RWPE1 (cell line): ENCODE measurements around the gene TLE4.
A peak's percentile ranks its signal among the peaks of the same experiment; 100 is the strongest.

Experiments
- CTCF ChIA-PET: fragments of 350-600 bp; sonication (Branson Sonifier 250); formaldehyde crosslinking; extraction: SDS; loops from one replicate; lab custom pipeline; 2021; lab: Yijun Ruan, JAX
- POLR2A ChIA-PET: fragments of 400-600 bp; formaldehyde crosslinking; extraction: SDS; loops from one replicate; lab custom pipeline; 2020; ENCODE audit warnings: antibody characterized with exemption; ENCODE audit not compliant: low non-redundant PET; lab: Yijun Ruan, JAX
- DNase-seq: peaks from one replicate; pipeline ENCODE4 v3.0.0; 2012; ENCODE audit warnings: low spot score
- H3K27ac ChIP-seq: fragments of 450-650 bp; 2 replicates; pipeline ENCODE4 v1.5.1; 2017
- TF ChIP-seq, protein P1 (sequence below): fragments of 450-650 bp; conservative IDR thresholded peaks from 2 replicates; pipeline ENCODE4 v1.5.1; 2017; ENCODE audit warnings: low read depth, mild to moderate bottlenecking

TLE4 gene

DNA sequence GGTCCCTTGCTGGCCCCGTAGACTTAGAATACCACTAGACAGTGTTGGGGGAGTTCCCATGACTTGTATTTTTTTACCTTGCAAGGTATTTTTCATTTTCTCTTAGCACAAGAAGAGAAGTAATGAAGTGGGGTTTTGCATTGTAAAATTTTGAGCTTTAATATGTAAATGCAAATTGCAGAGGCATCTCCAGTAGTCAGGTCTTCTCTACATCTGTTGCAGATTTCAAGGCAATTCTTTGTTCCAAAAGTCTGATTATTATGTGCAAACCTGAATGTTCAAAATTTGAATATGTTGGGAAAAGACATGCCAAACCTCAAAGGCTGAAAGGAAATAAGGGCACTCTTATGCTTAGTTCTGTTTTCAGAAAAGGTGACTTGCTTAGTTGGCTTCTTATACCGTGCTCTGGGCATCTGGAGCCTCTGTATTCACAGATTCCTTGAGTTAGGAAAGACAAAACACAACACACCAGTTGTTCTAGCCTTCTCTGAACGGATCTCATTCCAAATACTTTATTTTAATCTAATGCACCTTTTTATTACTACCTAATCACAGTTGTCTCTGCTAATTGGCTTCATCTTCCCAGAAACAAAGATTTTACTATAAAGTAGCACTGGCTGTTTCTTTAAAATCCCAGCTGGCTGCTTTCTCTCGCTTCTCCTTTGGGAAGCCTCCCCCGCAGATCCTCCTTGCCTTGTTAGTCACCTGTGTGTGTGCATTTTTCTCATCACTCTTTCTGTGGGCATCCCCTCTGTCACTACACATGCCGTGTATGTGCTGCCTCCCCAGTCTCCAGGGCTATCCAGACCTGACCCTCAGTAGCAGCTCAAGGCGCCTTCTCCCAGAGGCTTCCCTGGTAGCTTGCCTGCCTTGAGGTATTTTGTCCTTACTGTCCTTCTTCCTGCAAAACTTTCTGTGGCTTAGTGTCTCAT is 138.2 kb downstream of the TLE4 start:
- POLR2A ChIA-PET, result no interaction called here
- no peak for DNase-seq
- CTCF ChIA-PET, result no interaction called here
- TF ChIP-seq, protein P1, sequence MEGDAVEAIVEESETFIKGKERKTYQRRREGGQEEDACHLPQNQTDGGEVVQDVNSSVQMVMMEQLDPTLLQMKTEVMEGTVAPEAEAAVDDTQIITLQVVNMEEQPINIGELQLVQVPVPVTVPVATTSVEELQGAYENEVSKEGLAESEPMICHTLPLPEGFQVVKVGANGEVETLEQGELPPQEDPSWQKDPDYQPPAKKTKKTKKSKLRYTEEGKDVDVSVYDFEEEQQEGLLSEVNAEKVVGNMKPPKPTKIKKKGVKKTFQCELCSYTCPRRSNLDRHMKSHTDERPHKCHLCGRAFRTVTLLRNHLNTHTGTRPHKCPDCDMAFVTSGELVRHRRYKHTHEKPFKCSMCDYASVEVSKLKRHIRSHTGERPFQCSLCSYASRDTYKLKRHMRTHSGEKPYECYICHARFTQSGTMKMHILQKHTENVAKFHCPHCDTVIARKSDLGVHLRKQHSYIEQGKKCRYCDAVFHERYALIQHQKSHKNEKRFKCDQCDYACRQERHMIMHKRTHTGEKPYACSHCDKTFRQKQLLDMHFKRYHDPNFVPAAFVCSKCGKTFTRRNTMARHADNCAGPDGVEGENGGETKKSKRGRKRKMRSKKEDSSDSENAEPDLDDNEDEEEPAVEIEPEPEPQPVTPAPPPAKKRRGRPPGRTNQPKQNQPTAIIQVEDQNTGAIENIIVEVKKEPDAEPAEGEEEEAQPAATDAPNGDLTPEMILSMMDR, result no peak
- H3K27ac ChIP-seq, result no peak overlapping the region

DNA sequence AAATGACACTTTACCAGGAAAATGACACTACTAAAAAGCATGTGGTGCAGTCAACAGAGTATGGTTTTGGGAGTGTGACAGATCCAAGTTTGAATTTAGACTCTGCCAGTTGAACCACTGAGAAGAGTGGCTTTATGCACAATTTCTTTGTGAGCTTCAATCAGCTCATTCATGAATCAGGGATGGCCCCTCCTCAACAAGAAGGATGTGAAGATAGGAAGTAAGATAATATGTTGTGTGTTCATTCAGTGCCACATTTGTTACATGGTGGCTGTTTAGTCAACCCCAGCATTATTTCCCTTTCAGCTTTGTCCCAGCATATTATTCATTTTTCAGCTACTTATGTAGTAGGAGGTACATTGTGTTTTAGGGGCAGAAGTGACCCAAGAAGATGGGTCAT is 140.1 kb downstream of the TLE4 start:
- DNase-seq, result no peak
- CTCF ChIA-PET, result no interaction called here
- TF ChIP-seq, protein P1, result no peak
- POLR2A ChIA-PET, result no interaction called here
- no peak overlapping the region for H3K27ac ChIP-seq

DNA sequence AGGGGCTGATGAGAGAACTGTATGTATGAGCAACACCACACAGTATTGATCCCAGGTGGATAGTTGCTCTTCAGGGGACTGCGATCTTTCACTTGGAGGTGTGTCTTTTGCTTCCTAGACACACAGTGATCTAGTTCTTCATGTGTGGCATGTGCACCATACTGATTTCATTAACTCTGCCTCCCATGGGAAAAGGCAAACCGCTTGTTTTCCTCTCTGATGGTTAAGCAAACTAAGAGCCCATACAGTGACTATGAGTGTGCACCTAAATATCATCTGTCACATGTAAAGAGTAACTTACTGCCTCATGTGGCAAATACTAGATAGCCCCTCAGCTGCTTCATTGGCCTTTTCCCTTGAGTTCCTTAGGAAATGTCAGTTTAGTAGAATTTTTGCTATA is 147.3 kb downstream of the TLE4 start:
- no peak overlapping the region for H3K27ac ChIP-seq
- DNase-seq, result no peak
- ChIA-PET POLR2A (no interaction called here), CTCF (interaction anchor here (0.7 kb wide), 1 partner anchor 125 kb away, joined by 4 read pairs; no protein-coding TSS in a partner anchor)
- TF ChIP-seq, protein P1, result no peak

DNA sequence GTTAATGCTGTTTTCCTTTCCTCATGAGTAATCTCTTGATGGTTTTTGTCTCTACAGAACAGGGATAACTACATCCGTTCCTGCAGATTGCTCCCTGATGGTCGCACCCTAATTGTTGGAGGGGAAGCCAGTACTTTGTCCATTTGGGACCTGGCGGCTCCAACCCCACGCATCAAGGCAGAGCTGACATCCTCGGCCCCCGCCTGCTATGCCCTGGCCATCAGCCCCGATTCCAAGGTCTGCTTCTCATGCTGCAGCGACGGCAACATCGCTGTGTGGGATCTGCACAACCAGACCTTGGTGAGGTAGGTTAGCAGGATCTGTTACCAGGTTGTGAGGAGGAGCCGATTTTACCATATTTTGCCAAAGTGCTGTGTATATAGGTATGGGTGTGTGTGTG is 148.2 kb downstream of the TLE4 start:
- POLR2A ChIA-PET, result no interaction called here
- DNase-seq, result no peak
- TF ChIP-seq, protein P1, result no peak
- H3K27ac ChIP-seq, result no peak overlapping the region
- CTCF ChIA-PET, result no interaction called here

DNA sequence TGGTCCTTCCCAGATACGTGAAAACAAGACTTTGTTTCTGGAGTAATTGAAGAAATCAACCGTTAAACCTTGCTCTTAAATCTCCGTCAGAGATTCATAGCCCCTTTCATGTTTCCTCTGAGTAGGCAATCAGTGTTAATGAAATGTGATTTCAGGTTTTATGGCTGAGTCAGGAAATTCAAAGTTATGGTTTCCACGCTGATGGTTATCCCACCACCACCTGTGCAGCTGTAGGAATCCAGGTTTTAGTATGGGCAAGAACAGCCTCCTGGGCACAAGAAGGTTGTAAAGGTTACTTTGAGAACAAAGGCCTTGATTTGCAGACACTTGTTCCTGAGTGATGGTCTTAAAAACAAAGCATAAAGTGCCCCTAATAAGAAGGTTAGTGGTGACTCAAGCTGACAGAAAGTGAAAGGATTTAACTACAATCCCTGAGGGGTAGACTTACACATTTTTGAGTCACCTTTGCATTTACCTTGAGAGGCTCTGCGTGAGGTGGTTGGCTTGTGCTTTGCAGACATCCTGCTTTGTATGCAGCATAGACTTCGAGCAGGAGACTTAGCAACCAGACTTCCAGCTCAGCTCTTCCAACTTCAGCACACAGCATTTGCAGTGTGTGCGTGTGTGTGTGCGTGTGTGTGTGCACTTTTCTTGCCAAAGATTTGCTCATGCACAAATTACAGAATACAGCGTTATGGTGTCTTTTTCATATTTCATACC is 159.6 kb downstream of the TLE4 start:
- TF ChIP-seq, protein P1, result no peak
- DNase-seq, result peak; percentile 42
- no peak overlapping the region for H3K27ac ChIP-seq
- CTCF ChIA-PET, result no interaction called here
- POLR2A ChIA-PET, result no interaction called here

DNA sequence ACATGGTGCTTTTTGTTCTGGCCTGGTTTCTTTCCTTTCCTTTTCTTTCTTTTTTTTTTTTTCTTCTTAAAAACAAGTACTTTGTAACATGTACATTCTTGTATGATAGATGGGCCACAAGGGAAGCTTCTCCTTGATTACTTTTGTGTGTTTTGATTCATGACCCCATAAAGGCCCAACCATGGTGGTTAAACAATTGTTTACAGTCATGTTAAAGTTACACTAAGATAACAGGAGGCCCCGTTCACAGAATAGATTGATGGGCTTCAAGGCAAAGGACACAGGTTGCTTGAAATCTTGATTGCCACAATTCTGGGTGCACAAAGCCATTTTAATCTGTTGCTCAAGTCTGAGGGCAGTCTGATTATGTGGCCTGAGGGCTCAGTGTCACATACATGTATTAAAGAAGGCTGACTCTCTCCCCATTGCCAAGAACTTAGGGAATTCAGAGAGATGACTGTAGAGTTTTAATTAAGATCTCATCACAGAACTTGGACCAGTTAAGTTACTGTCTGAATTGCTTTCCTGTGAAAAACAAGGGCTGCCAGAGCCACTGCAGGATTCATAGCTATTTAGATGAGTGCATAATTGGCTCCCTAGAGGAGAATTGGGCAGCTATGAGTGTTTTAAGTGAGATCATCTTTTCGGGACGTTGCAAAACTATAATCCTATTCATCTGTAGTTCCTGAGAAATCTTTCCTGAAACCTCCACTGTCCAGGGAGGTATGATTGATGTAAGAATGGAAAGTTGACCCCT is 163.4 kb downstream of the TLE4 start:
- POLR2A ChIA-PET, result no interaction called here
- TF ChIP-seq, protein P1, result no peak
- CTCF ChIA-PET, result interaction anchor here (0.6 kb wide), 1 partner anchor 30 kb away, joined by 4 read pairs; no protein-coding TSS in a partner anchor
- no peak for DNase-seq
- no peak overlapping the region for H3K27ac ChIP-seq
